GM18517 (cell line): Measurements from ENCODE around the gene DPYSL3.

Experiments used
- ATAC-seq: cut with Tn5 transposase; IDR thresholded peaks from one replicate; pipeline ENCODE4 v1.9.1; 2021; ENCODE audit warnings: mild to moderate bottlenecking, moderate library complexity; ENCODE audit not compliant: unreplicated experiment

Gene DPYSL3

GRCh38 chr5:147515269-147515668 is 5.4 kb upstream of the DPYSL3 start:
- no peak for ATAC-seq

- no peak for ATAC-seq
Measured at GRCh38 chr5:147512659-147513379, 3.0 kb upstream of the DPYSL3 start.

DNA sequence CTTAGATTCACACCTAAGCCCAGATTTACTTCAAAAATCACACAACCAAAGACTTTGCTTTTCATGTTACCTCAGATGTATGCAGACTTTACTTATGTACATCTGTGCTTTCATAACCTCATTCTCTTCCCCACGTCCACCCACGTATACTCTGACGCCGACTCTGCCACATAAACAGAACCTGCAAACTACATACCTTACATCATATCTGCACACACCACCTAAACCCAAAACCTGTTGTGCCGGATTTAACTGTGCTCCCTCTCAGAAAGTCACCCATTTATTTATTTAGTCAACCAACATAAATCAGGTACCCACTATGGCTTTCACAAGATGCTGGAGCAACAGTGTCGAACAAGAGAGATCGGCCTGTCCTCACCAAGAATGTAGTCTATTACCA is 1.0 kb upstream of the DPYSL3 start:
- ATAC-seq: no peak

DNA sequence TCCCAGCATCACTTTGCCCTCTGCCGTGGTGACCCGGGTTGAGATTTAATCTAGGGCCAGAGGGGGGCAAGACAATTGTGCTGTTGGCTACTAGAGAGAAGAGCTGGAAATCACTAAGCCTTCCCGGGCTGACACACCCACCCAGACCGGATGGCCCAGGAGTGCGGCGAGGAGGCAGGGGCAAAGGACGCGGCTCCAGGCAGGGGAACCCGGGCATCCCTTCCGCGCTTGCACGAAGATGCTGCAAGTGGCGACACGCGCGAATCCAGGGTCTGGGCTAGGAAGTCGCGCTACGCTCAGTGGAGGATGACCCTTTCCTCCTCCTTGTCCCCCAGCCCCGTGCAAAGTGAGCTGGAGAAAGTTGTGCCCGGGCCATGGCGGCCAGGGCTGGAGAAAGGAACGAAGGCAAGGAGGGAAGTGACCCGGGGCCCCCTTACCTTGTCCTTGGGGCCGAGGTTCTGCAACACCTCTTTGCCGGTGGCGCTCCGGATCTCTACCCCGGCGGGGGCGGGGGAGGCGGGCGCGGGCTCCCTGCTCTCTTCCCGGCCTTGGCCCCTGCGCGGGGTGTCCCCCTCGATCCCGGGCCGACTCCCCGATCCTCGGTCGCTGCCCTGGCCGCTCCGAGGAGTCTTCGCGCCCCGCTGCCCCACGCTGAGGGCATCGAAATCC is 693 bp downstream of the DPYSL3 start:
- no peak for ATAC-seq

DNA sequence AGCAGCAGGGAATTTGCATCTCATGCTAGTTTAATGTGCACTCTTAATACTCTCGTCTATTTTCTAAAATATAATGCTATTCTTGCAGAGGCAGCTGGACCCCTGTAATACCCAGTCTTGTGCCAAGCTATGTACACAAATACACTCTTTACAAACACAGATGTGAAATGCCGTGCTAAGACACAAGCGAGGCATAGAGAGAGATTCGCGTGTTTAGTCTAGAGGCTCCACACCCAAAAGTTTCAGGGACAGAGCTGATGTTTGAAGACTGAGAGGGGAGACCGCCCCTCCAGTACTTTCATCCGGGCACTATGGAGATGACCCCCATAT is 1.2 kb downstream of the DPYSL3 start:
- no peak for ATAC-seq

DNA sequence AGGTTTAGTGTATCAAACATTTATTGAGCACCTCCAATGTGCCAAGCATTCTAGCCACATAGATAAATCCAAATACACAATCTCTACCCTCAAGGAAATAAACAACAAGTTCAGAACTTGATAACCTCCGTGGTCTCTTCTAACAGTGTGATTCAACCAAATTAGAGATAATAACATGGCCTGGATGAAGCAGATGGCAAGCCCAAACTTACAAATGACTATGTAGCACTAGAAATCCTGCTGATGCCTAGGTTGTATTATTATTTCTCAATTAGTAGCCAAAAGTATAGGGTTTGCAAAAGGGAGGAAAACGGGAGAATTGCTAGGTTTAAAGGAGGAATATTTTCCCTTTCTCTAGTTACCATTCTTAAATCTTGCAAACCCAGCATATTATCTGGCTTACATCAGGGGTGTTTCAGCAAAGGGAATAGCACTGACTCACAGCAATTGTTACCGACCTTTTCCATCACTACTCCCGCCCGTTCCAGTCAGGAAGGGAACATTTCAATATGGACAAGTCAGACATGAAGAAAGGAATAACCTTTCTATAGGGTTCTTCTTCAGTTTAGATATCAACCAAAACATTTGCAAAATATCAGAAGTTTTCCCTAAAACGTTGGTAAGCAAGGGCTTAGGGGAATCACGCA is 2.3 kb downstream of the DPYSL3 start:
- no peak for ATAC-seq

DNA sequence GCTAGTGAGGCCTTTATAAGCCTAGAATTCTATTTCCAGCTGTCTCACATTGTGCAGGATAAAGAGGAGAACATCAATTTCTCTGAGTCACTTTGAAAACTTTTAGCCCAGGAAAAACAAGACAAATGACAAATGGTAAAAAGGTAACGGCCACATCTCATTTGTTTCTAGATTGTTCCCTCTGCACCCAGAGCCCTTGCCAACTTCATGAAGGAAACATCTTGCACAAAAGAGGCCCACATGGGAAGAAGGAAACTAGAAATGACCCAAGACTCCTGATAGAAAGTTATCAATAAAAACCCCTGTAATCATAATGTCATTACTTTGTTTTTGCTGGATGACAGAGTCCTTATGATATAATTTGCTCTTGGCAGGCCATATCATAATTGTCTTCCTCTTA is 5.3 kb downstream of the DPYSL3 start:
- ATAC-seq: no peak

DNA sequence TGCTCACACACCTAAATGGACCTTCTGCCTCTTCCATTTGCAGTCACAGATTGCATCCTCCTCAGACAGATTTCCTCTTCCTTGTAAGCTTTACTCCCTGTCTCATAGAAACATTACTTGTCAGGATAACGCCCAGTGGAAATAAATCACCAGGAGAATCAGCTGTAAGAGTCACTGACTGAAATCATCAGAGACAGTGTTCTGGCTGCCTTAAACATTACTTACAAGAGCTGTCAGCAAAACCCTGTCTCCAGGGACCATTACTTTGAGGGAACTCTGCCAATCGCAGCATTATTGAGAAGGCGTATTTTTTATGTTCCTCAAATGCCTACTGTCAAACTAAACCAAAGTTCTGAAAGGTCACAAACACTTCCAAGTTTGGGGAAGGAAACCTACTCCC is 5.9 kb downstream of the DPYSL3 start:
- ATAC-seq: no peak

DNA sequence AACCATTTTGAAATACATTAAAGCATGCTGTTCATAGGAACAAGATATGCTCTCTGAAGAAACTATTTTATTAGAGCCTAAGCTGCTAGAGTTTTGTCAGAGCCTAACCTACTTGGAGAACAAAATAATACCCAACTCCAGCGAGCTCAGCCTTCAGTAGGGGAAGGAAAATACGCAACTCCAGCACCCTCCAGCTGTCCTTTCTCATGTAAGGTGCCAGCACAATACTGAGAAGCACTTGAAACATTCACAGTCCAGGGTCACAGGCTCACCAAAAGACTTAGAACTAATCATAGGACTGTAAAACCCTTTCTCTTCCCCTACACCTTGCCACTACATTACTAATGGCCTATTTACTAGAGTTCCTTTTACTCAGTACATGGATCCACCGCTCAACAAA is 18.9 kb downstream of the DPYSL3 start:
- no peak for ATAC-seq

DNA sequence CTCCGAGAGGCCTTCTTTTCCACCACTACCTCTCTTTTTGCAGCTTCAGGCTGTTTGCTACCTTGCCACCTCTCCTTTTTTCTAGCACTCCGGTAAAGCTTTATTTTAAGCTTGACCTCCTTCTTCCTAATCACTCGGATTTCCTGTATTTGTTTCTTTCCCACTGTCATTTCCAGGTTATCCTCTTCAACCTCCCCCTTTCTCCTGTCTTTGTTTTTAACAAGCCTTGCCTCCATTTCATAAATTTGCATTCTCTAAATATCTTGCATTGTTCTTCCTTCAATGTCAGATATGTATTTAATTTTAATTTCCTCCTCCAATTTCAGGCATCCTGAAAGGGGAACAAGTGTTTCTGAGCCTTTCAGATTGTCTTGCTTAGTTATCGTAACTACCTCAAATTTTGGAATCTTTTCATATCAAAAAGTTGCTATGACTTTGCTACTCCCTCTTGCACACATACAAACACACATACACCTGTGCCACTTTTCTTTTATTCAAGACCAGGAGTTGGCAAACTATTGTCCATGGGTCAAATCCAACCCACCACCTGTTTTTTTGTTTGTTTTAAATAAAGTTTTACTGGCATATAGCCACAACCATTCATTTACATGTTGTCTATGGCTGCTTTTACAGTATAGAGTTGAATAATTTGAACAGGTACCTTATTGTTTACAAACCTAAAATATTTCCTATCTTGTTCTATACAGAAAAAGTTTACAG is 22.7 kb downstream of the DPYSL3 start:
- no peak for ATAC-seq

DNA sequence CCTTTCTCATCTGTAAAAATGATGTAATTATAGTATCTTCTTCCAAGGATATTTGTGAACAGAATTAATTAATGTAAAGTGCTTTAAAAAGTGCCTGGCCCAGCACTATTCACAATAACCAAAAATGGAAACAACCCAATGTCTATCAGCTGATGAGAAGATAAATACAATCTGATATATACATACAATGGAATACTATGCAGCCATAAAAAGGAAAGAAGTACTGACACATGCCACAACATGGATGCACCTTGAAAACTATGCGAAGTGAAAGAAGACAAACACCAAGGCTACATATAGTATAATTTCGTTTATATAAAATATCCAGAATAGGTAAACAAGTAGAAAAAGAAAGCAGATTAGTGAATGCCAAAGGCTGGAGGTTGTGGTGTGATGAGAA is 24.1 kb downstream of the DPYSL3 start:
- no peak for ATAC-seq

GRCh38 chr5:147485046-147485445 is 24.8 kb downstream of the DPYSL3 start:
- no peak for ATAC-seq

DNA sequence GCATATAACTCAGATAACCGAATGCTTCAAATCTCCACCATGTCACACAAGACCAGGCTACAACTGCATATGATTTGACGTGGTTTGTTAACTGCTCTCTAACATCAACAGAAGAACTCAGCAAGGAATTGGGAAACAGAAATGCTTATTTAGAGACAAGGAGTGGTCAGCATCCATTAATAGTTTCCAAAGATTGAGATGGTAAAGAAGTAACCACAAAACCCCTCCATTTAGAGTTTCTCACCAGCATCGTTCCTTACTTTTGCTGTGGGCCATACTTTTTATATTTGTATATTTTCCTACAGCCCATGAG is 25.2 kb downstream of the DPYSL3 start:
- ATAC-seq: no peak

- ATAC-seq: no peak
Measured at GRCh38 chr5:147483961-147484707, 25.7 kb downstream of the DPYSL3 start.

- no peak for ATAC-seq
Measured at GRCh38 chr5:147483188-147483790, 26.6 kb downstream of the DPYSL3 start.

DNA sequence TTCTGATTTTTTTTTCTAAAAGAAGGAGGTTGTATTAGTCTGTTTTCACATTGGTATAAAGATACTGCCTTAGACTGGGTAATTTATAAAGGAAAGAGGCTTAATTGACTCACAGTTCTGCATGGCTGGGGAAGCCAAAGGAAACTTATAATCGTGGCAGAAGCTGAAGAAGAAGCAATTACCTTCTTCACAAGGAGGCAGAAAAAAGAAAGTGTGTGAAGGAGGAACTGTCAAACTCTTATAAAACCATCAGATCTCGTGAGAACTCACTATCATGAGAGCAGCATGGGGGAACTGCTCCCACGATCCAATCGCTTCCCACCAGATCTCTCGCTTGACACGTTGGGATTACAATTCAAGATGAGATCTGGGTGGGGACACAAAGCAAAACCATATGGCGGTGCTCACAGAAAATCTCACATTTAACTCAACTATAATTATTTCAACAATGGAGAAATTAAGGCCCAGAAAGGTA is 27.1 kb downstream of the DPYSL3 start:
- ATAC-seq: no peak

DNA sequence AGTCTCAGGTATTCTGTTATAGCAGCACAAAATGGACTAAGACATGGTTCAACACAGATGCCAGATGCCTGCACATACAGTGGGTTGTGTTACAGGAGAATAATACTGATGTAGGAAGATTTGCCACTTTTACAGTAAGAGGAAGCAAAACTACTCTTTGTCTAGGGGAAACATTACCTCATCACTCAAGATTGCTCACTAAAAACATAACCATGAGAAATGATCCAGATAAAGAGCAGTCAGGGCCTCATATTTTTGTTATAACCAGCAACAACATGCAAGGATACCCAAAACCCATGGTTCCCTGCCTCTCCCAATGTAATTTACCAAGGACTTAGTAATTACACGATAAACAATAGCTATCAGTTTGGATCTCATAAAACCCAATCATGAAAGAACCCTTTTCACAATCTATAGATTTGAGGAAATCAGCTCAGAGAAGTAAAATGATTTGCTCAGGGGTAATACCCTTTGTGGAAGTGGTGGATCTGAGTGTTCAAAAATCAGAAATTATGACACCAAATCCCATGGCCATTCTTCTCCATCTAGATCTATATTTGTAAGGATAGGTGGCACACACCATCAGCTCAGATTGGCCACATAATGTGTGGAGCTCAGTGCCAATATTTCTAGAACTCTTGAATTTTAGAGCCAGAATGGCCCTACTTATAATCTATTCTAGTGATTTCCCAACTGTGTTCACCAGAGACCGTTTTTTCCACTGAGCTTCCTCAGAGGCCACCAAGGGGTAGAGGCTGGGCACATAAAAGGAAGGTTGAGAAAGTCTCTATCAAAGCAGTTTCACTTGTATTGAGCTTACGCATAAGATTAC is 27.8 kb downstream of the DPYSL3 start:
- ATAC-seq: peak; percentile 68

DNA sequence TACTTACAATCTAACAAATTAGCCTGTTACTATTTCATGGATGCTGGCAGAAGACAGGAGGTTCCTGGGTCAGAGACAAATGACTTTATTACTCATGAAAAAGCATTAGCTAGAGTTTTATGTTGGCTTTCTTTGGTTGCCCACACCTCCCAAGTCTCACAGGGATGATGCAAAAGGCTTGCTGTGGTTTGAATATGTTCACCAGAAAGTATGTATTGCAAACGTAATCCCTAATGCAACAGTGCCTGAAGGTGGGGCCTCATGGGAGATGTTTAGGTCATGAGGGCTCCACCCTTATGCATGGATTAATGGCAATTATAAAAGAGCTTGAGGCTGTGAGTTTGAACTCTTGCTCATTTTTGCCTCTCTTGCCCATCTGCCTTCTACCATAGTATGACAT is 28.5 kb downstream of the DPYSL3 start:
- peak; percentile 23 for ATAC-seq

DNA sequence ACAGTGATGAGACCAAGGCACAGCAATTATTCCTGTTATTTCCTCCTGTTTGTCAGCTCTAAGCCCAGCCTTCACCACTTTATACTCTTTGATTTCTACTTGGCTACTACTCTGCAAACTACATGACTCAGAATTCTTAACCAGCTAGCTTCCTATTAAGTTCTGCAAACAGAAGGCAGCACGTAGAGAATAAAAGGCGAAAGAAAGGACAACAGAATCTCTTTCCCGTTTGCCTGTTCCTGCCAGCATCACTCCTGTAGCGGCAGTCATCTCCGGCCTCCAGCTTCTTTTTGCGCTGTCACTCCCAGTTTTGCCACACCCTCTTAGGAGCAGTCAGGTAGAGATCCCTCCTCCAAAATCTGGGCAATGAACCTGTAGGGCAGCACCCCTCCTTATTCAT is 29.9 kb downstream of the DPYSL3 start:
- ATAC-seq: no peak

DNA sequence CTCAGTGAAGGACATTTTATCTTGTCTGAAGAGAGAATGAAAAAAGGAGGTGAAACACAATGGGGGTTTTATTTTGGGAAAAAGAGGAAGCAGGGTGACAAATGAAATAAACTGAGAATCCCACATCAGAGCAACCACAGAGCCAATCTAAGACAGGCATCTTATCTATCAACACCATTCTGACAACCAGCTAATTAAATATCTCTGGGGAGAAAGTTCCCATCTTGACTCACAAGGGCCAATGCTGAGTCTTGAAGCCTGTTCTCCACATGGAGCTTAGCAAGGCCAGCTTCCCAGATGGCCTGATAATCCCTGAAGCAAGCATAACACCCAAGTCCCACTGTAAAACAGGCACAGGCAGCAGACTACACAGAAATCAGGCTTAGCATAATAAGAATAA is 30.4 kb downstream of the DPYSL3 start:
- ATAC-seq: no peak
